SK-N-MC (cell line): ENCODE results near the gene RBM47.

Experiments
- EZH2 ChIP-seq: fragments of 200-600 bp; sonication (generic); IDR thresholded peaks from one replicate; pipeline ENCODE4 v1.6.1; 2017; ENCODE audit warnings: antibody characterized with exemption
- FOXP2 ChIP-seq: optimal IDR thresholded peaks from 2 replicates; pipeline ENCODE3; 2011; ENCODE audit warnings: mild to moderate bottlenecking, moderate library complexity; ENCODE audit not compliant: insufficient read depth; ENCODE audit errors: extremely low read length, control extremely low read depth
- POLR2AphosphoS5 ChIP-seq: IDR thresholded peaks from 2 replicates; pipeline ENCODE4 v1.6.1; 2012; ENCODE audit warnings: mild to moderate bottlenecking, low read depth, low read length, borderline replicate concordance

DNA sequence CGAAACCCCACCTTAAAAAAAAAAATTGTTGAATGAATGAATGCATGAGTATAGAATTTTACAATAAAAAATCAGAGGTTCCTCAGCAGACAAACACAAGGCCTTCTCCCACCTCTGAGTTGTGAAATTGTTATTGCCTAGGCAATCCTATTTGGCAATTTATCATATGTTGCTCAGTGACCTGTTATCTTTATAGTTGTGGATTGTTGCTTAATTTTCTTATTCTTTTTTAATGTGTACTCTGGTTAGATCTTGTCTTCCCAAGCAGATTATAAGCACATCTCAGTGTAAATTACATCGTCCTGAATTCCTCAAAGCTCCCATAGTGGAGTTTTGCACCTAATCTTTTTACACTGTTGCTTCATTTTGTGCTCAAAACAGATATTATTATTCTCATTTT lies 71.9 kb downstream of the RBM47 start:
- TF ChIP-seq POLR2AphosphoS5 (no peak), EZH2 (no peak), FOXP2 (no peak)
